Muscle layer of colon (tissue), 2 donors: ENCODE data around the gene BTNL9.
"Not testable (repeated sequence)": the region's sequence is repeated elsewhere in the genome, so short reads cannot be mapped to it uniquely, and the experiment has no call there.

ENCODE experiments used
- H3K27ac ChIP-seq: one replicate; pipeline ENCODE4 v1.7.0; 2013; ENCODE audit warnings: low read depth, mild to moderate bottlenecking, low read length, moderate library complexity
- H3K27me3 ChIP-seq, 2 donors: one replicate each; pipeline ENCODE4 v1.7.0; 2013; ENCODE audit warnings: low read length in 2 of 2, mild to moderate bottlenecking in 2 of 2; ENCODE audit not compliant: insufficient read depth in 2 of 2, control insufficient read depth in 1 of 2
- H3K36me3 ChIP-seq: one replicate; pipeline ENCODE4 v1.7.0; 2013; ENCODE audit warnings: mild to moderate bottlenecking, low read length; ENCODE audit not compliant: insufficient read depth
- H3K4me1 ChIP-seq: one replicate; pipeline ENCODE4 v1.7.0; 2013; ENCODE audit warnings: mild to moderate bottlenecking, low read length; ENCODE audit not compliant: insufficient read depth
- H3K4me3 ChIP-seq, 2 donors: one replicate each; pipeline ENCODE4 v1.7.0; 2013; ENCODE audit warnings: low read length in 2 of 2, low read depth in 1 of 2, mild to moderate bottlenecking in 1 of 2, moderate library complexity in 1 of 2
- H3K9ac ChIP-seq: one replicate; pipeline ENCODE4 v1.7.0; 2013; ENCODE audit warnings: low read length
- H3K9me3 ChIP-seq: one replicate; pipeline ENCODE4 v1.7.0; 2013; ENCODE audit warnings: mild to moderate bottlenecking, low read length
- donor health status: abdominal sarcoma.
- donor health status: Adenocarcinoma of cecum.

Gene BTNL9

GRCh38 chr5:181088289-181088688 is 48.2 kb downstream of the BTNL9 start:
- H3K27ac ChIP-seq, result no peak overlapping the region
- no peaks in the 10 kb centered on the region for H3K36me3 ChIP-seq
- H3K9ac ChIP-seq, result no peak overlapping the region
- H3K4me1 ChIP-seq, result no peaks in the 10 kb centered on the region
- H3K27me3 ChIP-seq, result peaks cover under 1 to 5% of the 10 kb centered on the region in 2 donors
- H3K4me3 ChIP-seq, result no peak overlapping the region
- H3K9me3 ChIP-seq, result no peaks in the 10 kb centered on the region

- Histone ChIP-seq H3K9me3 (no peaks in the 10 kb centered on the region), H3K27me3 (peaks cover 0 to 5% of the 10 kb centered on the region in 2 donors), H3K27ac (no peak overlapping the region), H3K9ac (no peak overlapping the region), H3K4me3 (no peak overlapping the region), H3K36me3 (no peaks in the 10 kb centered on the region), H3K4me1 (no peaks in the 10 kb centered on the region)
Observed at GRCh38 chr5:181092428-181092827, 52.4 kb downstream of the BTNL9 start.

- not testable (repeated sequence) for H3K4me1 ChIP-seq, H3K9me3 ChIP-seq, H3K9ac ChIP-seq, H3K4me3 ChIP-seq, H3K36me3 ChIP-seq, H3K27ac ChIP-seq
- H3K27me3 ChIP-seq, result peaks cover 15 to 20% of the 10 kb centered on the region in 2 donors
Observed at GRCh38 chr5:181095162-181095561, 55.1 kb downstream of the BTNL9 start.

DNA sequence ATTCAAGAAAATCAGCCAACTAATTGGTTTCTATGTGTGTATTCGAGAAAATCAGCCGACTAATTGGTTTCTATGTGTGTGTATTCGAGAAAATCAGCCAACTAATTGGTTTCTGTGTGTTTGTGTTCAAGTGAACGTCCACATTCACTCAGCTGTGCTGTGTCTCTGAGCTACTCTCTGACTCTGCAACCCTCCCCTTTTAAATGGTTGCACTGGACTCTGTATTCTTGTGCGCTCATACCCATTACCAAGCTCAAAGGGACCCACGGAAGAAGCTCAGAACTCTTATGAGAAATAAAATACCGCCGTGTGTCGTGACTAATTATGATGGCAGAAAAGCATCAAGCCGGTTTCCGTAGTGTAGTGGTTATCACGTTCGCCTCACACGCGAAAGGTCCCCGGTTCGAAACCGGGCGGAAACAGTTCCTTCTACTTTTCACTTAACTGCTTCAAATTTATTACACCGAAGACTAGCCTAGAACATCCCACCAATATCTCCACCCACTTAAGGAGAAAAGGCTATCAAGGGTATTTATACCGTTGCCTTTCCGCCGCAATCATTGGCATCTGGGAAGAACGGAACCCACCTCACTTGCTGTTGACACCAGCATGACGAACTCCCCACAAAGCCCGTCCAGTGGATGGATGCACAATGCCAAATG is 56.8 kb downstream of the BTNL9 start:
- not testable (repeated sequence) for H3K27ac ChIP-seq, H3K36me3 ChIP-seq, H3K4me1 ChIP-seq, H3K9ac ChIP-seq, H3K9me3 ChIP-seq, H3K4me3 ChIP-seq
- H3K27me3 ChIP-seq, result peaks cover 19 to 22% of the 10 kb centered on the region in 2 donors

DNA sequence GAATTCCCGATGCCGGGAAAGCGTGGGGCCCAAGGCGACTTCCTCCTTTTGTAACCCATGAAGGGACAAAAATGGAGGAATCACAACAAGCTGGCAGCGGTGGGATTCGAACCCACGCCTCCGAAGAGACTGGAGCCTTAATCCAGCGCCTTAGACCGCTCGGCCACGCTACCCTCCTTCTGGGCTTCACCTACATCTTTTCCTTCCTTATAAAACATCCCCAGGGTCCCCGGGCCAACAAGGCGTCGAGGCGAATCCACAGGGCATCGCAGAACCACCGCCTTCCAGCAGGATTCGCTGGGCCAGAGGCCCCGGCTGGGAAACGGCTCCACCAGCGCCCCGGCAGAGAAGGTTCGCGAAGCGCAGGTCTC is 57.3 kb downstream of the BTNL9 start:
- H3K27me3 ChIP-seq, result peaks cover 19 to 22% of the 10 kb centered on the region in 2 donors
- H3K9ac ChIP-seq, result not testable (repeated sequence)

GRCh38 chr5:181097759-181098491 is 57.9 kb downstream of the BTNL9 start:
- H3K27me3 ChIP-seq, result peaks cover 19 to 22% of the 10 kb centered on the region in 2 donors
- H3K4me3 ChIP-seq, H3K9ac ChIP-seq, H3K27ac ChIP-seq, H3K4me1 ChIP-seq, H3K9me3 ChIP-seq, H3K36me3 ChIP-seq: not testable (repeated sequence)

More for the DNA sequence above, 57.3 kb downstream of the BTNL9 start:
- H3K36me3 ChIP-seq, H3K9me3 ChIP-seq, H3K4me1 ChIP-seq, H3K27ac ChIP-seq, H3K4me3 ChIP-seq: not testable (repeated sequence)

GRCh38 chr5:181098762-181099601 is 58.9 kb downstream of the BTNL9 start:
- Histone ChIP-seq H3K4me1 (no peaks in the 10 kb centered on the region), H3K27ac (no peak overlapping the region), H3K4me3 (no peak overlapping the region), H3K27me3 (peaks cover 16 to 19% of the 10 kb centered on the region in 2 donors), H3K9me3 (no peaks in the 10 kb centered on the region), H3K36me3 (no peaks in the 10 kb centered on the region), H3K9ac (no peak overlapping the region)

DNA sequence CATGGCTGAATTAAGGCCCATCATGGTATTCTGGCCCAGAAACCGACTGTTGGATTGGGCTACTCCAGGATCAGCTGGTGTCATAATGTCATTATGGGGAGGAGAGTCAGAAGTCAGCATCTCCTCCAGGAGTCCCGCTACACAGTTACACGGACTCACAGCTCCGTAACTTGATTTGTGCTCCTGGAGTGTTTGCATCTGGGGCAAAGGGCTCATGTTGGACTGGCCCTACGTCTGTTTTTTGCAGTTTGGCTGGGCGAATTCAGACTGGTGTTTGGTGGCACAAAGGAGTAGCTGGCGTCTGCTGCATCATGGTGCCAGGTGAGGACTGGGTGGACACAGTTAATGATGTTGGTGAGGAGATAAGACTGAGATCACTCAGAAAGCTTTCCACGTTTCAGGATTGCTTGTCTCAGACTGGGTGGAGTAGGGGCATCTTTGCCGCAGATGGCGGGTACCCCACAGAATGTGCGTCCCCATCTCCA is 59.6 kb downstream of the BTNL9 start:
- peaks cover 19 to 21% of the 10 kb centered on the region in 2 donors for H3K27me3 ChIP-seq
- no peak overlapping the region for H3K4me3 ChIP-seq

GRCh38 chr5:181100121-181100875 is 60.2 kb downstream of the BTNL9 start:
- Histone ChIP-seq H3K27me3 (peaks cover 19 to 21% of the 10 kb centered on the region in 2 donors), H3K9ac (no peak overlapping the region), H3K4me1 (no peaks in the 10 kb centered on the region), H3K36me3 (no peaks in the 10 kb centered on the region), H3K4me3 (no peak overlapping the region), H3K9me3 (no peaks in the 10 kb centered on the region), H3K27ac (no peak overlapping the region)

More for the DNA sequence above, 59.6 kb downstream of the BTNL9 start:
- H3K27ac ChIP-seq, result no peak overlapping the region
- no peaks in the 10 kb centered on the region for H3K9me3 ChIP-seq
- H3K36me3 ChIP-seq, result no peaks in the 10 kb centered on the region
- H3K4me1 ChIP-seq, result no peaks in the 10 kb centered on the region
- no peak overlapping the region for H3K9ac ChIP-seq

DNA sequence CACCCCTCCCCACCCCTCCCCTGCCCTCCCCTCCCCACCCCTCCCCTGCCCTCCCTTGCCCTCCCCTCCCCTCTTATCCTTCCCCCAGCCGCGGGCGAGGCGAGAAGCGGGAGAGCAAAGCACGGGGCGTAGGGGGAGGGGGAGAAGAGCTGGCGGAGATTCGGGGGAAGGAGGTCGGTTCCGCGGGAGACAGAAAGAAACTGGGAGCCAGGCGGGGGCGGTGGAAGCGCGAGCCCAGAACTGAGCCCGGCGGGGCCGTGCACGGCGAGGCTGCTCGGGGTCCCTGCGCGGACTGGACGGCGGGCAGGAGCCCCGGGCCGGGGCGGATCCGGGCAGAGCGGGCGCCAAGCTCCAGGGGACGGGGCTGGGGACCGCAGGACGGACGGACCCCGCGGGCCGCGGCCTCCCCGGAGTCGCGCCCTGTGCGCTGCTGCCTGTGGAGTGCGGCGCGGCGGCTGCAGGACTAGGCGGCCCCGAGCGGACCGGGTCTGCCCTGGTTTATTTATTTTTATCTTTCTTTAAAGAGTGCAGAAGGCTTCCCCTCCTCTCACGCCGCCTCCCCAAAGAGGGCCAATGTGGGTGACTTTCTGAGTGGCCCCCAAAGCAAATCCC is 61.1 kb downstream of the BTNL9 start:
- H3K4me3 ChIP-seq, result not testable (repeated sequence)
- peaks cover 19 to 25% of the 10 kb centered on the region in 2 donors for H3K27me3 ChIP-seq

More for the DNA sequence above, 61.1 kb downstream of the BTNL9 start:
- H3K9me3 ChIP-seq, H3K4me1 ChIP-seq, H3K36me3 ChIP-seq, H3K9ac ChIP-seq, H3K27ac ChIP-seq: not testable (repeated sequence)
